Large intestine (tissue), 3 donors: ENCODE data around the gene PKP2. TPM values are rescaled to one million over a fixed set of nuclear protein-coding genes. Genes with fewer than 3 reads are reported as not detected.
A peak's percentile ranks its signal among the peaks of the same experiment; 100 is the strongest.
"Not testable (repeated sequence)": the region's sequence is repeated elsewhere in the genome, so short reads cannot be mapped to it uniquely, and the experiment has no call there.

ENCODE experiments used
- DNase-seq, 2 donors: peaks; one replicate each; pipeline versions ENCODE4 v3.0.0 to v3.0.0-alpha.2; 2013
- H3K27ac ChIP-seq: one replicate; pipeline ENCODE4 v1.5.1; 2013; ENCODE audit warnings: low read length
- H3K27me3 ChIP-seq: 2 replicates; pipeline ENCODE4 v1.6.1; 2013; ENCODE audit warnings: low read length; ENCODE audit not compliant: control insufficient read depth, insufficient read depth
- H3K36me3 ChIP-seq: 2 replicates; pipeline ENCODE4 v1.6.1; 2013; ENCODE audit warnings: low read length; ENCODE audit not compliant: control insufficient read depth, insufficient read depth
- H3K4me1 ChIP-seq: one replicate; pipeline ENCODE4 v1.6.1; 2013; ENCODE audit warnings: low read length; ENCODE audit not compliant: control insufficient read depth, insufficient read depth
- H3K4me3 ChIP-seq: one replicate; pipeline ENCODE4 v1.5.1; 2013; ENCODE audit warnings: low read length
- H3K9me3 ChIP-seq: one replicate; pipeline ENCODE4 v1.6.1; 2013; ENCODE audit warnings: mild to moderate bottlenecking, low read depth, low read length, moderate library complexity; ENCODE audit not compliant: control insufficient read depth
- WGBS: methylation state at CpG from one replicate; pipeline ENCODE4 v1.1.5; 2013; ENCODE audit warnings: low lambda C conversion rate; ENCODE audit not compliant: insufficient coverage; 5-methylcytosine and 5-hydroxymethylcytosine counted together
- polyA plus RNA-seq: library from polyadenylated mRNA; unstranded; fragments of 120-200 nt; gene quantifications from one replicate; pipeline ENCODE4 v1.2.1, GENCODE V29; 2013

The PKP2 gene
- polyA plus RNA-seq, 1 donor = 37.1 TPM

DNA sequence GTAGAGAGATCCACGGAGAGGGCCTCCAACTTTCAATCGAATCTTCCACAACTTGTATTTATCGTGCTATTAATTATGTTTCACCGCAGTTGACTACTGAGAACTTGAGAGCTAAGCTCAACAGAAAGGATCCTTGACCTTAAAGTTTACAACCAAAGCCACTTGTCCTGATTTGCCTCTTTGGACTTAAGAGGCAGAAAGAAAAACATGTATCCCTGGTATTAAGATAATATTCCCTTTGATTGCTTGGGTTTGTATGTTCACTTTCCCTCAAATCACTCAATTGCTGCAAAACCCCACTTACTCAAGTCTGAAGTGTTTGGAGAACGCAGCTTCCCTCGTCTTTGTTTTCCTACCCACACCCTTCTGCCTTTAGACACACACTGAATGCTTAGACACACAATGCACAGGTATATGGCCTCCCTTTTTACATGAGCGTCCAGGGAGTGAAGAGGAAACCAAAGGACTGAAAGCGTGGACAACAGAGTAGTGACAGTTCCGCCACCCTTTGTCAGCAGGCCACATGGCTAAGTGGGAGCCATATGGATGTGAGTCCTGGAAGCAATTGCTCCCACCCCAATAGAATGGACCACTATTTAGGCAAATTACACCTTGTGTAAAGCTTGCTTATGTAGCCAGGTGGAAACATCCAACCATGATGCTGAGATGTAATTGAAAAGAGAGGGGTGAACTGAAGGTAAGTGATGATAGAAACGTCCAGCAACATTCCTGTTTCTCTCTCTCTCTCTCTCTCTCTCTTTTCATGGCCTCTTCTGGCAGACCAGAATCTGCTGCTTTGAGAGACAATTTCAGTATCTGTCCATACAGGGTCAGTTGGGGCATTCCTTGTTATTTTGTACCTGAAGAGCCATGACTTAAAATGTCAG, 1.4 kb upstream of the PKP2 start:
- no CpG with 5 or more reads among the region's 10 CpGs for WGBS
- Histone ChIP-seq H3K4me3 (no peak overlapping the region), H3K27me3 (peaks cover 4% of the 10 kb centered on the region), H3K27ac (peak overlapping the region; percentile 81), H3K36me3 (no peaks in the 10 kb centered on the region), H3K4me1 (peaks cover 41% of the 10 kb centered on the region), H3K9me3 (no peaks in the 10 kb centered on the region)
- DNase-seq = peak in 1 of 2 donors; percentile 50

DNA sequence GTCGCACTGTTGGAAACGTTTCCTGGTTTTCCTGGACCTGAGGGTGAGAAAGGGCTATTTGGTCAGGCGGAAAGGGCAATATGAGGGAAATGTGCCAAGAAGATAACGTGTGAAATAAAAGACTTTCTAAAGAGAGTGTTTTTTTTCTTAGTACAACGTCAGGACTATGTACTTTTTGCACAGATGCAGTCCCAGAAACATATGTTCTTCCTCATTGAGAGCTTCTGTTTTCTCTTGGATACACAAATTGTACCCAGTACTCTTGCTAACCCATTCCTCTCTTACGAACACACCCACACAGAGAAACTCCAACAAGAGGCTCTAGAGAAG, 669 bp upstream of the PKP2 start:
- H3K36me3 ChIP-seq = no peaks in the 10 kb centered on the region
- H3K9me3 ChIP-seq = no peaks in the 10 kb centered on the region
- peak overlapping the region; percentile 57 for H3K4me3 ChIP-seq
- peaks cover 44% of the 10 kb centered on the region for H3K4me1 ChIP-seq
- peak overlapping the region; percentile 81 for H3K27ac ChIP-seq
- peaks cover 4% of the 10 kb centered on the region for H3K27me3 ChIP-seq
- WGBS = no CpG with 5 or more reads among the region's 6 CpGs
- DNase-seq = no peak

DNA sequence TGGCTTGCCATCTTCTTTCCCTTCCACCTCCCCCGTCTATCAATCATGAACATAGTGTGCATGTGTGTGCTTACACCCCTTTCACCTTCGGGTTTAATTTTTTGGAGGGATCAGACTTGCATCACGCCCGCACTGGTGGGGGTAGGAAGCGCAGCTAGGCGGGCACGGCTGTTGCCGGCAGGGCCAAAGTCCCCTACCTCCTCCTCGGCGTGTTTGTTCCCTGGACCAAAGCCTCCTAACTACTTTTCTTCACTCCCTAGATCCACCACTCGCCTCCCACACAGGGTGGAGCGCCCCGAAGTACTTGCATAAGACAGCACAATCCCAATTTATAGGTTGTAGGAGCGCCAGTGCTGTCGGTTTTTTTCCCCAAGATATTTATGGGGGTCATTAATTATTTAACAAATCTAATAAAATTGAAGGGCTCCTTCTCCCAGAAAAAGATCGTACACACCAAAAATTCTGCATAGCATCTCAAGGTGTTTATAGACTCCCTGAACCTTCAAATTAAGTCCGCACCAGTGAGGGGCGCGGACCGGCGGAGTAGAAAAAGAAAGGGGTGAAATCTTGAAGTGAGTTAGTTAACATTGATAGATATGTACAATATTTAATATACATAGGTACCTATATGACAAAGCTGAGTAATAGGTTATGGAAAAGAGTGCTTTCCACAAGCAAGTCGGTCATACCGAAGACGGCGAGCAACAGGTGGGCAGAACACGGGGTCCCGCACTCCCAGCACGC, 717 bp downstream of the PKP2 start:
- peak overlapping the region; percentile 75 for H3K27ac ChIP-seq

DNA sequence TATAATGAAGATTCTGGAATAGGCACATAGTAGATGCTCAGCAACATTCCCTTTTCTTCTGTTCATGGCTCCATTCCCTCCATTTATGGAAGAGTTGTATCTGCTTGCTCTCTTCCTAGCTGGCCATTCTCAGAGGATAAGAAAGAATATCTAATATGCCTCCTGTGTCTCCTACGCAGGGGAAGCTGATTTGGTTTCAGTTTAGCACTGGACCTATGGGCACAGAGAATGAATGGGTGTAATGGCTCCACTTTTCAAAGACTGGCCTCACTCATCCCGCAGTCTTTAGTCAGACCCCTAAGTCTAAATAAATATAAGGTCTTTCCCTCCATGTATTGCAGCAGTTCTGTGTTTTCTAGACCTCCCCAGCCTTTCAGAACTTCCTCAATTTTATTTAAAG, 2.0 kb downstream of the PKP2 start:
- WGBS = no CpG with 5 or more reads among the region's 2 CpGs
- Histone ChIP-seq H3K4me1 (peaks cover 49% of the 10 kb centered on the region), H3K27ac (no peak overlapping the region), H3K27me3 (peaks cover 4% of the 10 kb centered on the region), H3K36me3 (no peaks in the 10 kb centered on the region), H3K9me3 (no peaks in the 10 kb centered on the region), H3K4me3 (no peak overlapping the region)
- no peak for DNase-seq

More for the DNA sequence above, 717 bp downstream of the PKP2 start:
- peak; percentile 56 to 80 for DNase-seq
- H3K4me1 ChIP-seq = peaks cover 48% of the 10 kb centered on the region
- H3K4me3 ChIP-seq = peak overlapping the region; percentile 75
- 0% methylated on average over 2 of the region's 28 CpGs for WGBS
- H3K27me3 ChIP-seq = peaks cover 4% of the 10 kb centered on the region
- H3K36me3 ChIP-seq = no peaks in the 10 kb centered on the region
- H3K9me3 ChIP-seq = no peaks in the 10 kb centered on the region

DNA sequence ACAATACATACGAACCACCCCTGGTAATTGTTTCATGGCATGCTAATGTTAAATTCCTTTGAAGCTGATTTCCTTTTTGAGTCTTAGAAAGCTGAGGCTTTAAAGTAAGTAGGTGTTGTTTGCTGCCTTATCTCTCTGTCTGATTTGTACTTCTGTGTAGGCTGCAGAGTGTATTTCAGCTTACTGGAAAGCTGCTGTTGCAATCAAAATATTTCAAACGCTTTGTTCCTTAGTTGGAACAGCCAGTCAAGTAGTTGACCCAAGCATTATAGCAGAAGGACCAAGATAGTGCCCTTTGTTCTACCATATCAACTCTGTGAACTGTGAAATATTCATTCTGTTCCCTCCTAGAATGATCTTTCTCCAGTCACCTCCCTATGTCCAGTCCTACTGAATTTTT, 3.1 kb downstream of the PKP2 start:
- H3K9me3 ChIP-seq = no peaks in the 10 kb centered on the region
- no peaks in the 10 kb centered on the region for H3K36me3 ChIP-seq
- H3K4me3 ChIP-seq = no peak overlapping the region
- DNase-seq = peak in 1 of 2 donors; percentile 66
- peaks cover 4% of the 10 kb centered on the region for H3K27me3 ChIP-seq
- H3K27ac ChIP-seq = peak overlapping the region; percentile 58
- H3K4me1 ChIP-seq = peaks cover 42% of the 10 kb centered on the region
- WGBS = no CpG with 5 or more reads among the region's 2 CpGs

DNA sequence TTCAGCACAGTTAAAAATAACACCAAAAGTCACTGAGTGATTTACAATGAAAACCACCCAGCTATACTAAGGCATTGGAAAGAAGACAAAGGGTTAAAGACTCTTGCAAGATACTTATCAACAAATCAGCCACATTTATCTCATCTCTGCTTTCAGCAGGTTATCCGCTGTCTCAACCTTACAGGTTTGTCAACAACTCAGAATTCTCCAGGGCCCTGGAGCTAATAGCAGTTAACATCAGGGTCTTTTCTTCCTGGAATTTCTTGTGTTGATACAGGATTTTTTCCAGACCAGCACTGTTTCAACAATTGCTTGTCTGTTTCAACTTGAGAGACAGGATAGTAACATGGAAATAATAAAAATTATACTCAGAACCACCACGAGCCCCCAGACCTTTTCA, 3.5 kb downstream of the PKP2 start:
- H3K9me3 ChIP-seq = no peaks in the 10 kb centered on the region
- no CpG with 5 or more reads among the region's 2 CpGs for WGBS
- DNase-seq = no peak
- no peak overlapping the region for H3K4me3 ChIP-seq
- peaks cover 4% of the 10 kb centered on the region for H3K27me3 ChIP-seq
- H3K27ac ChIP-seq = peak overlapping the region; percentile 58
- no peaks in the 10 kb centered on the region for H3K36me3 ChIP-seq
- peaks cover 38% of the 10 kb centered on the region for H3K4me1 ChIP-seq

DNA sequence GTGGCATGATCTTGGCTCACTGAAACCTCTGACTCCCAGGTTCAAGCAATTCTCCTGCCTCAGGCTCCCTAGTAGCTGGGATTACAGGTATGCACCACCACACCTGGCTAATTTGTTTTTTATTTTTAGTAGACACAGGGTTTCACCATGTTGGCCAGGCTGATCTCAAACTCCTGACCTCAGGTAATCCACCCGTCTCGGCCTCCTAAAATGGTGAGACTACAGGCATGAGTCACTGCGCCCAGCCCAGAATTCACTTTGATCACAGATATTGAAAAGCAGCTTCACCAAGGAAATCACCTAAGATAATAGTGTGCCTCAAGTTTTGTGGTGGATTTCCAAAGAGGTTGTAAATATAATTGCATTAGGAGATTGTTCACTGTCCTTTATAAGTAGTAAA, 4.2 kb downstream of the PKP2 start:
- not testable (repeated sequence) for DNase-seq, H3K36me3 ChIP-seq, H3K4me3 ChIP-seq, H3K27me3 ChIP-seq, H3K9me3 ChIP-seq
- Histone ChIP-seq H3K4me1 (peaks cover 31% of the 10 kb centered on the region), H3K27ac (peak overlapping the region; percentile 38)
- no CpG with 5 or more reads among the region's 3 CpGs for WGBS

DNA sequence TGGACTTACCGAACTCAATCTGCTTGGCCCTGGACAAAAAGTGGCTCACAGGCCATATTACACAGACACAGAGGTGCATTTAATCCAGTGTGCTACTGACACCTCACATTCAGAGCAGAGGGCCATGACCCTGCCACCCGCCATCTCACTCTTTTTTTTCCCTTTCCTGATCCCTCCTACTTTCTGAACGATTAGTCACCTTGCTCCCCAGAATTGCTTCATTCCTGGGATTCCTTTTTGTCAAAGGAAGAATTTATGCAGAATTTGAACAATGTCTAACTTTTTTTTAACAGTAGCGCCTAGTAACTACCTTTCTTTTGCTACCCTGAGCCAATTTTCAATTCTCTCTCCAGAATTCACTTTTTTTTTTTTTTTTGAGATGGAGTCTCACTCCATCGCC, 4.6 kb downstream of the PKP2 start:
- no peaks in the 10 kb centered on the region for H3K36me3 ChIP-seq
- WGBS = 47% methylated on average over 2 of the region's 5 CpGs
- no peaks in the 10 kb centered on the region for H3K9me3 ChIP-seq
- peak overlapping the region; percentile 38 for H3K27ac ChIP-seq
- no peak overlapping the region for H3K4me3 ChIP-seq
- DNase-seq = peak in 1 of 2 donors; percentile 46
- peaks cover 4% of the 10 kb centered on the region for H3K27me3 ChIP-seq
- peaks cover 30% of the 10 kb centered on the region for H3K4me1 ChIP-seq

DNA sequence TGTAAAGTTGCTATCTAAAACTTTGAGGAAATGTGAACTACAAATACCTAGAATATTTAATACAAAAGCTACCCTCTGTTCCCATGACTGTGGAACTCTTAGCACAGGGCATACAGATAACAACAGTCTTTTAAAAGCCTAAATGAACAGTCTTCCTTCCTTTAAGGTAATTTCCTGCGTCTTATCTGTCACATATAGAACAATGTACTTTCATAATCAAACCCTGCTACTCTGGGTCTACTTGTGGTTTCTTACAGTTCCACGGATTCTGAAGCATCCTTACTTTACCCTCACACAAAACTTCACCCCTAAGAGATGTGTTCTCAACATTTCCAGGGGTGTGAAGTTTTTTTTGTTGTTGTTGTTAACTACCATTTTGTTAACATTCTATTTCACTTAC, 5.1 kb downstream of the PKP2 start:
- Histone ChIP-seq H3K9me3 (no peaks in the 10 kb centered on the region), H3K36me3 (no peaks in the 10 kb centered on the region), H3K4me1 (peaks cover 30% of the 10 kb centered on the region), H3K27ac (peak overlapping the region; percentile 38), H3K27me3 (peaks cover 4% of the 10 kb centered on the region), H3K4me3 (no peak overlapping the region)
- DNase-seq = no peak
- WGBS = 17% methylated on average over 1 of the region's 2 CpGs

DNA sequence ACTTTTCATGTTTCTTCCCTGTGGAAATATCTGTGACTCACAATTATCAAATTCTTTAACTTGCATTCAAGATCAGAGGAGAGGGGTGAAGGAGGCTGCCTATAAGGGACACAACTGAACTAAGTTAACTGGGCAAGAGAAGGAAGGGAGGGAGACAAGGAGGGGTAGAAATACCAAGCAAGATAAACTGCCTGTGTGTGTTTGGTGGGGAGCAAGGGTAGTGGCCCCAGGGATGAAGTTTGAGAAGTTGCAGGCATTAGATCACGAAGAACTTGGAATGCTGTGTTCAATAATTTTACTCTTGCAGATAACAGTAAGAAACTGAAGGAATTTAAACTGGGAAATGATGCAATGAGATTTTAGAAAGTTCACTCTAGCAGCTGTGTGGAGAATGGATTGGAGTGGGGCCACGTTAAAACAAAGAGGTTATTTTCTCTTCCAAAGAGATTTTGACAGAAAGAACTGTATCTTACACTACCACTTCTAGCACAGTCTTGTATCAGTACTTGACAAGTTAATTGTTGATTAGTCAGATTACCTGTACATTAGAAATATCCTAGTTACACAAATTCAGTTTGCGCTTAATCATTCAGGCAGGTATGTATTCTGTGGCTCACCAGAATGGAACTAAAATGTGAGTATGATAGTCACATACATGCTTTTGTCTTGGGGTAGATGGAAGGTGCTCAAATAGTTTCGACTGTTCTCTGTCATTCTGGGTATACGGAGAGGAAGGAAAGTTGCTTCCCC, 7.4 kb downstream of the PKP2 start:
- Histone ChIP-seq H3K9me3 (no peaks in the 10 kb centered on the region), H3K4me3 (no peak overlapping the region), H3K27me3 (no peaks in the 10 kb centered on the region), H3K36me3 (no peaks in the 10 kb centered on the region), H3K27ac (no peak overlapping the region), H3K4me1 (peaks cover 23% of the 10 kb centered on the region)
- WGBS = 67% methylated on average over 2 of the region's 5 CpGs
- no peak for DNase-seq
